22Rv1 (cell line): ENCODE data around the gene JAKMIP1.

Experiments
- ZFX ChIP-seq: fragments of 450-650 bp; IDR thresholded peaks from 2 replicates; pipeline ENCODE4 v1.6.1; 2017; ENCODE audit warnings: antibody characterized with exemption, borderline replicate concordance
- TF ChIP-seq, protein P1 (sequence below): fragments of 450-650 bp; IDR thresholded peaks from 2 replicates; pipeline ENCODE4 v1.5.1; 2017; ENCODE audit warnings: mild to moderate bottlenecking

DNA sequence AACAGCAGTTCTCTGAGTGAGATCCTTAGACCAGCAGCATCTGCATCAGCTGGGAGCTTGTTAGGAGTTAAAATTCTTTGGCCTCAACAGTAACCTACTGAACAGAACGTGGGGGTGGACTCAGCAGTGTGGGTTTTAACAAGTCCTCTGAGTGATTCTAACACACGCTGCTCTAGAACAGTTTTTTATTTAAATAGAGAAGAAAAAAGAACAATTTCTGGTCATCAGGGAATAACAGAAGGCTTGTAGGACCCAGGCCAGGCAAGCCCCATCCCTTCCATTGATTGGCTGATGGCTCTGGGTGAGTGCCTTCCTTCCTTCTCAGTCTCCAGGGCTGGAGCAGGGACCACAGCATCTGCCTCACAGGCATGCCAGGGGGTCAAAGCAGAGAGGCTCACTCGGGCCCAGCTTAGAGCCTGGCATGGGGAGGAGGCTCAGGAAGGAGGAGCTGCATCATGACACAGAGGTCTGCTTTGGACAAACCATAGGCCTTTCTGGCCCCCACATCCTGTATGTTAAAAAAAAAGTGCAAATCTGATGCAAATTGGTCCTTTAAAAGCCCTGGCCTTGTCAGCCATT lies 56.7 kb downstream of the JAKMIP1 start:
- TF ChIP-seq, protein P1, sequence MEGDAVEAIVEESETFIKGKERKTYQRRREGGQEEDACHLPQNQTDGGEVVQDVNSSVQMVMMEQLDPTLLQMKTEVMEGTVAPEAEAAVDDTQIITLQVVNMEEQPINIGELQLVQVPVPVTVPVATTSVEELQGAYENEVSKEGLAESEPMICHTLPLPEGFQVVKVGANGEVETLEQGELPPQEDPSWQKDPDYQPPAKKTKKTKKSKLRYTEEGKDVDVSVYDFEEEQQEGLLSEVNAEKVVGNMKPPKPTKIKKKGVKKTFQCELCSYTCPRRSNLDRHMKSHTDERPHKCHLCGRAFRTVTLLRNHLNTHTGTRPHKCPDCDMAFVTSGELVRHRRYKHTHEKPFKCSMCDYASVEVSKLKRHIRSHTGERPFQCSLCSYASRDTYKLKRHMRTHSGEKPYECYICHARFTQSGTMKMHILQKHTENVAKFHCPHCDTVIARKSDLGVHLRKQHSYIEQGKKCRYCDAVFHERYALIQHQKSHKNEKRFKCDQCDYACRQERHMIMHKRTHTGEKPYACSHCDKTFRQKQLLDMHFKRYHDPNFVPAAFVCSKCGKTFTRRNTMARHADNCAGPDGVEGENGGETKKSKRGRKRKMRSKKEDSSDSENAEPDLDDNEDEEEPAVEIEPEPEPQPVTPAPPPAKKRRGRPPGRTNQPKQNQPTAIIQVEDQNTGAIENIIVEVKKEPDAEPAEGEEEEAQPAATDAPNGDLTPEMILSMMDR, result no peak
- no peak for TF ChIP-seq ZFX
